Coronary artery (tissue), 2 donors: ENCODE results near the gene KIRREL3.

Experiments used
- DNase-seq: peaks from one replicate; pipeline ENCODE4 v3.0.0-alpha.2; 2017; ENCODE audit warnings: low spot score
- H3K27ac ChIP-seq, 2 donors: fragments of 200-600 bp; sonication (generic); one replicate each; pipeline ENCODE4 v1.5.1; 2016 to 2019
- H3K4me3 ChIP-seq: fragments of 200-600 bp; sonication (generic); 2 replicates; pipeline ENCODE4 v1.5.1; 2016; ENCODE audit warnings: mild to moderate bottlenecking, moderate library complexity
- TF ChIP-seq, protein P1 (sequence below): fragments of 200-600 bp; sonication (generic); IDR thresholded peaks from one replicate; pipeline ENCODE4 v1.5.1; 2019; ENCODE audit warnings: antibody characterized with exemption

KIRREL3 gene

DNA sequence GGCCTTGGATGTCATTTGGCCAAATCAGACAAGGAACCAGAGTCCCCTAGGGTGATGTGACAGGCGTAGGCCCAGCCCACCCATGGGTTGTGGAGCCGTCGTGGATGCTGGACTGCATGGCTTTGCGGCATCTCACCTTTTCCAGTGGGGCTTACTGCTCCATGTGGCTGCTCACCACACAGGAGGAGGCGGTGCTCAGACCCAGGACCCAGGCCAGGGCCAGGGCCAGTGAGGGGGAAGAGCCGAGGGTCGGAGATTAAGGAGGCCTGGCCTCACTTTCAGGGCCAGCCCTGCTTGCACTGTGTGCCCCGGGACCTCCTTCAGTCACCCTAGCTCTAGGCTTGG lies 539.5 kb downstream of the KIRREL3 start:
- TF ChIP-seq, protein P1, sequence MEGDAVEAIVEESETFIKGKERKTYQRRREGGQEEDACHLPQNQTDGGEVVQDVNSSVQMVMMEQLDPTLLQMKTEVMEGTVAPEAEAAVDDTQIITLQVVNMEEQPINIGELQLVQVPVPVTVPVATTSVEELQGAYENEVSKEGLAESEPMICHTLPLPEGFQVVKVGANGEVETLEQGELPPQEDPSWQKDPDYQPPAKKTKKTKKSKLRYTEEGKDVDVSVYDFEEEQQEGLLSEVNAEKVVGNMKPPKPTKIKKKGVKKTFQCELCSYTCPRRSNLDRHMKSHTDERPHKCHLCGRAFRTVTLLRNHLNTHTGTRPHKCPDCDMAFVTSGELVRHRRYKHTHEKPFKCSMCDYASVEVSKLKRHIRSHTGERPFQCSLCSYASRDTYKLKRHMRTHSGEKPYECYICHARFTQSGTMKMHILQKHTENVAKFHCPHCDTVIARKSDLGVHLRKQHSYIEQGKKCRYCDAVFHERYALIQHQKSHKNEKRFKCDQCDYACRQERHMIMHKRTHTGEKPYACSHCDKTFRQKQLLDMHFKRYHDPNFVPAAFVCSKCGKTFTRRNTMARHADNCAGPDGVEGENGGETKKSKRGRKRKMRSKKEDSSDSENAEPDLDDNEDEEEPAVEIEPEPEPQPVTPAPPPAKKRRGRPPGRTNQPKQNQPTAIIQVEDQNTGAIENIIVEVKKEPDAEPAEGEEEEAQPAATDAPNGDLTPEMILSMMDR, result no peak
- Histone ChIP-seq H3K4me3 (no peak overlapping the region), H3K27ac (no peak overlapping the region)
- DNase-seq, result no peak

DNA sequence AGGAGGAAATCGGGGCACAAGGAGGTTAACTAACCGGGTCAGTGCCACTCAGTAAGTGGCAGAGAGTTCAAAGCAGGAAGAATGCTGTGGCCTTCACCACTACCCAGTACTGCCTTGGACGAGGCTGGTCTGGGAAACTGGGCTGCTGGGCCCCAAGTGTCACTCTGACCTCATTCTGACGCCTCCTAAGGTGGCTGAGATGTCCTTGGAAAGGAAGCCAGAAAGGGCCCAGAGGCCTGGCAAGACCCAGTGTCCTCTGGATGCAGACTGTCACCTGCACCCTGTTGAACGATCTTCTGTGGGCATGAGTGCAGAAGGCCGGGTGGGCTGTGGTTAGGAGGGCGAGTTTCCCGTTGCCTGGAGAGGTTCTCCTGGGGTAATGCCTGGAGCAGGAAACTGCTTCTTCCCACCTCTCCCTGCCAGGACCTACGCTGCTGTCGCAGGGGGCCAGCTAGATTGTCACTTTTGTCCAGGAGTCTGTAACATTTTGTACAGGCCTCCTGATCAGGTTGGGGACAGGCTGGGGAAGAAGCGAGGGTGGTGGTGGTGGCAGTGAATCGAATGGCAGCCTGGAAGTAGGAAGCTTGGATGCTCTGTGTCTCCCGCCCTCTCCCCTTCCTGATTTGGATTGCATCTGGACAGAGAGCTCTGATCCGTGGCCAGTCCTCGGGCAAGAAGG lies 540.0 kb downstream of the KIRREL3 start:
- Histone ChIP-seq H3K4me3 (no peak overlapping the region), H3K27ac (no peak overlapping the region)
- no peak for DNase-seq
- TF ChIP-seq, protein P1, result no peak

DNA sequence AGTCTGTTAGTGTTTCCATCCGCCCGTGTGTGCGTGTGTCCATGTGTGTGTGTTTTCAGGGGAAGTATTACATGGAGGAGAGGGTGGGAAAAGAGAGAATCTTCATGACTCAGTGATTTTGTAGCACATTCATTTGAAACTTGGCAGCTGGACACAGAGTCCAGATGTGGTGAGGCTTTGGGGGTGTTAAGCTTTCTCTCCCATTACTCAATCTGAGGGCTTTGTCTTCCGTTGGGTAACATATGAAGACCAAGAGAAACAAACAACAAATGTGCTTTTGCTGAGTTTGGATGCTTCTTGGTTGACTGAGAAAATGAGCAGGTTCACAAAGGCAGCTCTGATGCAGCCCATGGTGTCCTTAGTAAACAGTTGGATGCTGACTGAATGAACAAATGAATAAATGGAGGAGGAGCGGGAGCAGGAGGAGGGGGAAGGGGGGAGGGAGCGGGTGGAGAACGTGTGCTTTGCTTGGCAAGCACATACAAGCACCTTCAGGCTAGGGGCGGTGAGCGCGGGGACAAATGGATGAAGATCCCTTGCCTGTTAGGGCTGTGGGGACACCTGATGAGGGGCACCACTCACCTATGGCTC lies 540.8 kb downstream of the KIRREL3 start:
- H3K27ac ChIP-seq, result no peak overlapping the region
- no peak for DNase-seq
- H3K4me3 ChIP-seq, result no peak overlapping the region
- TF ChIP-seq, protein P1, result no peak

DNA sequence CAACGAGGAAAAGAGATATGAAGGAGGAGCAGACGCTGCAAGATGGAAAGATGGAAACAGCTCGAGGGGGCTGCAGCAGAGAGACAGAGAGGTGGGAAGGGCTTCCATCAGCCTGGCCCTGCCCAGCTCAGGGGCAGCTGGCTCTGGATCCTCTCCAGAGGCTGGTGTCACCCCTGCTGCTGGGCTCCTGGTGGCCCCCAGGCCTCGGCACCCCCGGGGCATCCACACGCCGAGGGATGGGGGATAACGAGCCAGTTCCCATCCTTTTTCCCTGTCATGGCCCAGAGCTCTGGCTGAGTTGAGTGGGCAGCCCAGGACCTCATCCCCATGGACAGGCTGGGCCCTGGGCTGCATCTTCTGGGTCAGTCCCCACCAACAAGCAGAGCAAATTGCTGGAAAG lies 542.8 kb downstream of the KIRREL3 start:
- no peak for DNase-seq

DNA sequence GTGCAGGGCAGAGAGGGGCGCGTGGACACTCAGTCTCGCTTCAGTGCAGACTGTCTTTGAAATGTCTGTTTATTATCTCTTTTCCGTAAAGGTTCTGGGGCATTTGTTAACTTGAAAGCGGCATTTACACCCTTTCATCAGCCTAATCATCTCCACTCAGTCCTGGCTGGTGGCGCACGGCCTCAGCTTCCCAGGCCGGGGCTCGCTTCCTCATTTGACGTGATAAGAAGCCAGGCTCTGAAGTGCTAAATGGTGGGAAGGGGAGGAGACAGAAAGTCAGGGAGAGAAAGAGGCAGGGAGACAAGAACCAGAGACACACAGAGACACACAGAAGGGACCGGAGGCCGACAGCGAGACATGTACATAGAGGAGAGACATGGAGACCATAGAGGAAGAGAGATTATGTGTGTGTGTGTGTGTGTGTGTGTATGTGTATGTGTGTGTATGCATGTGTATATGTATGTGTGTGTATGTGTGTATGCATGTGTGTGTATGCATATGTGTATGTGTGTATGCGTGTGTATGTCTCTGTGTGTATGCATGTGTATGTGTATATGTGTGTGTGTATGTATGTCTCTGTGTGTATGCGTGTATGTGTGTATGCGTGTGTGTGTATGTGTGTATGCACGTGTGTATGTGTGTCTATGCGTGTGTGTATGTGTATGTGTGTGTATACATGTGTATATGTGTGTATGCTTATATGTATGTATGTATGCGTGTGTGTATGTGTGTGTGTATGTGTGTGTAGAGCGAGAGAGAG lies 543.6 kb downstream of the KIRREL3 start:
- no peak overlapping the region for H3K27ac ChIP-seq
- H3K4me3 ChIP-seq, result no peak overlapping the region
- no peak for DNase-seq
- TF ChIP-seq, protein P1, result no peak

More for the DNA sequence above, 542.8 kb downstream of the KIRREL3 start:
- Histone ChIP-seq H3K27ac (no peak overlapping the region), H3K4me3 (no peak overlapping the region)
- TF ChIP-seq, protein P1, result no peak

DNA sequence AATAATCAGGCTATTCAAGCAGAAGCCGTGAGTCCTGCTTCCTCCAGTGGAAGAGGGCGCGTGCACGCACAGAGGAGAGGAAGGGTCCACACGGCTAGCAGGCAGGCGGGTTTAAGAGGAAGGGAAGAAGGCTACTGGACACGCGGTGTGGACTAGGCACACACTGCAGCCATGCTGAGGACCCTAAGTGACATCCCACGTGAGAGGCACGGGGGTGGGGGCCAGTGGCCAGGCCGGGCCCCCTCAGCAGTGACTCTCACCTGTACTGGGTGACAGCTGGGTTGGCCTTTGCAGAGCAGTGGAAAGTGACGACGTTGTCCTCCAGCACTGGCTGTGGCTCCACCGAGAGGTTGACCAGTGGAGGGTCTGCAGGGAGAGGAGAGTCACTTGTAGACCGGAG lies 544.5 kb downstream of the KIRREL3 start:
- TF ChIP-seq, protein P1, result no peak
- Histone ChIP-seq H3K4me3 (no peak overlapping the region), H3K27ac (no peak overlapping the region)
- no peak for DNase-seq
